HepG2 (cell line): ENCODE results near the gene FRMD8. TPM values are rescaled to one million over a fixed set of nuclear protein-coding genes. Genes with fewer than 3 reads are reported as not detected.

Experiments
- HNRNPL ChIP-seq: fragments of 200-400 bp; formaldehyde crosslinking; IDR thresholded peaks from 2 replicates; pipeline ENCODE4 v1.6.1; 2017; ENCODE audit warnings: mild to moderate bottlenecking, low read depth, low read length
- MED1 ChIP-seq: sonication (generic); formaldehyde crosslinking; IDR thresholded peaks from 2 replicates; pipeline ENCODE4 v1.4.0; 2020; ENCODE audit warnings: missing genetic modification reagents
- MYC ChIP-seq: sonication (generic); formaldehyde crosslinking; IDR thresholded peaks from 2 replicates; pipeline ENCODE4 v1.9.0; 2021; ENCODE audit warnings: missing genetic modification reagents, borderline replicate concordance
- PHF21A ChIP-seq: sonication (generic); formaldehyde crosslinking; IDR thresholded peaks from 2 replicates; pipeline ENCODE4 v1.5.0; 2020; ENCODE audit warnings: mild to moderate bottlenecking, missing genetic modification reagents
- POLR2G ChIP-seq: fragments of 200-400 bp; formaldehyde crosslinking; IDR thresholded peaks from 2 replicates; pipeline ENCODE4 v1.6.1; 2018; ENCODE audit warnings: mild to moderate bottlenecking, low read depth, low read length, moderate library complexity
- PPARG ChIP-seq: conservative IDR thresholded peaks from 2 replicates; pipeline ENCODE4 v1.6.1; 2016; ENCODE audit warnings: missing biosample characterization, missing genetic modification reagents
- RFXANK ChIP-seq: IDR thresholded peaks from 2 replicates; pipeline ENCODE4 v1.6.1; 2016
- polyA plus RNA-seq, 8 experiments: library from polyadenylated mRNA; depleted of rRNA in 3 of 8; stranded (reverse) in 7 of 8; unstranded in 1 of 8; fragments of >200 nt; fragmentation: Illumina TruSeq in 4 of 8; extraction: Trizol in 4 of 8; gene quantifications; 2 replicates each; pipeline versions ENCODE4 v1.2.1 to v1.2.3, GENCODE V29; 2011 to 2016; ENCODE audit warnings: low read depth in 4 of 8, missing spikeins in 1 of 8, mixed read lengths in 1 of 8; ENCODE audit not compliant: insufficient read depth in 1 of 8
- total RNA-seq, 5 experiments: library from RNA; depleted of rRNA; stranded (reverse); fragments of >200 nt; fragmentation: Illumina TruSeq; extraction: Trizol; gene quantifications; 2 replicates each; pipeline ENCODE4 v1.2.3, GENCODE V29; 2016; ENCODE audit warnings: low read depth in 1 of 5
- TF ChIP-seq, protein P1 (sequence below): sonication (generic); formaldehyde crosslinking; IDR thresholded peaks from 2 replicates; pipeline ENCODE4 v1.9.0; 2022; ENCODE audit warnings: low read depth, missing genetic modification reagents
- TF ChIP-seq, protein P2 (sequence below): sonication (generic); formaldehyde crosslinking; IDR thresholded peaks from one replicate; pipeline ENCODE4 v1.5.1; 2020; ENCODE audit warnings: mild to moderate bottlenecking, missing genetic modification reagents; ENCODE audit errors: not compliant biosample characterization
- TF ChIP-seq, protein P3 (sequence below): sonication (generic); formaldehyde crosslinking; IDR thresholded peaks from 2 replicates; pipeline ENCODE4 v1.5.0; 2020; ENCODE audit warnings: mild to moderate bottlenecking, missing genetic modification reagents, borderline replicate concordance

Gene FRMD8
- total and polyA plus RNA-seq, 2 of the 13 experiments (the other 11 are each of a cell fraction or from before 2014, with no cell fraction given) = 5.8 to 20.6 TPM

DNA sequence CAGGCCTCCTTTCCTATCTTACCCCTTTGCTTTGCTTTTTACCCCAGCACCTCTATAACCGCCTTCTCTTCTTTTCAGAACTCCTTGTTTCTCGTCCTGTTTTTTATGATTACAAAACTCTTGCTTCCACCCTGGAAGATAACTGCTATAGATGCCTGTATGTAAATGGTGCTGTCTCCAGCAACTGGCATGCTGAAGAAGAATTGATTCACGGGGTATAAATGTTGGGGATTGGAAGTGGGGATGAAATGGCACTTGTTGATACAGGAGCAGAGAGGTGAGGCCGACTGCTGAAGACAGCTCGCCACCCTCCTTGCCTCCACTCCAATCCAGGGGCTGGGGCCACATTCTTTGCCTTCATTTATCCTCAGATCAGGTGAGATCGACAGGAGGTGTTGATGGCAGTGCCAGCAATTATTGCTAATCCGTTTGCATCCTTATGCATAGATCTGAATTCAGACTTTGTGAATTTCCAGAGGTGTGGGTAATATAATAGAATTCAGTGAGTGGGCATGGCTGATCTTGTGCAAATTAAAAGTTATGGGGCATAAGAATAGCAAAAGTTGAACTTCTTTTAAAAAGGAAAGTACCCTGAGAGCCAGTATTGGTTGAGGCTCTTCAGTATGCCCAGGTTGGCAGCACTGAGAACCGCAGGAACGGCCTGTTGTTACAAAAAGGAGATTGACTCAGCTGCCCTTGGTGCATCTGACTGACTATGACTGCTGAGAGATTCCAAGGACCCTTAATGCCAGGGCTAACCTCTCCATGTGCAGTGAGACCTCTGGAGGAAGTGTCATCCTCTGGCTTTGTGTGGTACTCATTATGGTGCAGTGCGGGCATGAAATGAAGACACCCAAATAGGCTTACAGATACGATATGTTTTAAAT is 41.5 kb downstream of the FRMD8 start (continued):
- TF ChIP-seq, protein P1, sequence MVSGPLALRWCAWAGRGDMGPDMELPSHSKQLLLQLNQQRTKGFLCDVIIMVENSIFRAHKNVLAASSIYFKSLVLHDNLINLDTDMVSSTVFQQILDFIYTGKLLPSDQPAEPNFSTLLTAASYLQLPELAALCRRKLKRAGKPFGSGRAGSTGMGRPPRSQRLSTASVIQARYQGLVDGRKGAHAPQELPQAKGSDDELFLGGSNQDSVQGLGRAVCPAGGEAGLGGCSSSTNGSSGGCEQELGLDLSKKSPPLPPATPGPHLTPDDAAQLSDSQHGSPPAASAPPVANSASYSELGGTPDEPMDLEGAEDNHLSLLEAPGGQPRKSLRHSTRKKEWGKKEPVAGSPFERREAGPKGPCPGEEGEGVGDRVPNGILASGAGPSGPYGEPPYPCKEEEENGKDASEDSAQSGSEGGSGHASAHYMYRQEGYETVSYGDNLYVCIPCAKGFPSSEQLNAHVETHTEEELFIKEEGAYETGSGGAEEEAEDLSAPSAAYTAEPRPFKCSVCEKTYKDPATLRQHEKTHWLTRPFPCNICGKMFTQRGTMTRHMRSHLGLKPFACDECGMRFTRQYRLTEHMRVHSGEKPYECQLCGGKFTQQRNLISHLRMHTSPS (CRISPR knock-in tag) = peak; percentile 51; the same call in 1 of the 2 replicates
- TF ChIP-seq MED1 (CRISPR knock-in tag) (peak; percentile 34; the same call in 1 of the 2 replicates), PHF21A (CRISPR knock-in tag) (no peak), MYC (CRISPR knock-in tag) (0 out of 2 replicates have a peak, but pooled peaks have one; percentile 19), POLR2G (peak; percentile 87), PPARG (CRISPR knock-in tag) (no peak), HNRNPL (peak; percentile 58; the same call in 1 of the 2 replicates), RFXANK (CRISPR knock-in tag) (no peak)
- TF ChIP-seq, protein P2, sequence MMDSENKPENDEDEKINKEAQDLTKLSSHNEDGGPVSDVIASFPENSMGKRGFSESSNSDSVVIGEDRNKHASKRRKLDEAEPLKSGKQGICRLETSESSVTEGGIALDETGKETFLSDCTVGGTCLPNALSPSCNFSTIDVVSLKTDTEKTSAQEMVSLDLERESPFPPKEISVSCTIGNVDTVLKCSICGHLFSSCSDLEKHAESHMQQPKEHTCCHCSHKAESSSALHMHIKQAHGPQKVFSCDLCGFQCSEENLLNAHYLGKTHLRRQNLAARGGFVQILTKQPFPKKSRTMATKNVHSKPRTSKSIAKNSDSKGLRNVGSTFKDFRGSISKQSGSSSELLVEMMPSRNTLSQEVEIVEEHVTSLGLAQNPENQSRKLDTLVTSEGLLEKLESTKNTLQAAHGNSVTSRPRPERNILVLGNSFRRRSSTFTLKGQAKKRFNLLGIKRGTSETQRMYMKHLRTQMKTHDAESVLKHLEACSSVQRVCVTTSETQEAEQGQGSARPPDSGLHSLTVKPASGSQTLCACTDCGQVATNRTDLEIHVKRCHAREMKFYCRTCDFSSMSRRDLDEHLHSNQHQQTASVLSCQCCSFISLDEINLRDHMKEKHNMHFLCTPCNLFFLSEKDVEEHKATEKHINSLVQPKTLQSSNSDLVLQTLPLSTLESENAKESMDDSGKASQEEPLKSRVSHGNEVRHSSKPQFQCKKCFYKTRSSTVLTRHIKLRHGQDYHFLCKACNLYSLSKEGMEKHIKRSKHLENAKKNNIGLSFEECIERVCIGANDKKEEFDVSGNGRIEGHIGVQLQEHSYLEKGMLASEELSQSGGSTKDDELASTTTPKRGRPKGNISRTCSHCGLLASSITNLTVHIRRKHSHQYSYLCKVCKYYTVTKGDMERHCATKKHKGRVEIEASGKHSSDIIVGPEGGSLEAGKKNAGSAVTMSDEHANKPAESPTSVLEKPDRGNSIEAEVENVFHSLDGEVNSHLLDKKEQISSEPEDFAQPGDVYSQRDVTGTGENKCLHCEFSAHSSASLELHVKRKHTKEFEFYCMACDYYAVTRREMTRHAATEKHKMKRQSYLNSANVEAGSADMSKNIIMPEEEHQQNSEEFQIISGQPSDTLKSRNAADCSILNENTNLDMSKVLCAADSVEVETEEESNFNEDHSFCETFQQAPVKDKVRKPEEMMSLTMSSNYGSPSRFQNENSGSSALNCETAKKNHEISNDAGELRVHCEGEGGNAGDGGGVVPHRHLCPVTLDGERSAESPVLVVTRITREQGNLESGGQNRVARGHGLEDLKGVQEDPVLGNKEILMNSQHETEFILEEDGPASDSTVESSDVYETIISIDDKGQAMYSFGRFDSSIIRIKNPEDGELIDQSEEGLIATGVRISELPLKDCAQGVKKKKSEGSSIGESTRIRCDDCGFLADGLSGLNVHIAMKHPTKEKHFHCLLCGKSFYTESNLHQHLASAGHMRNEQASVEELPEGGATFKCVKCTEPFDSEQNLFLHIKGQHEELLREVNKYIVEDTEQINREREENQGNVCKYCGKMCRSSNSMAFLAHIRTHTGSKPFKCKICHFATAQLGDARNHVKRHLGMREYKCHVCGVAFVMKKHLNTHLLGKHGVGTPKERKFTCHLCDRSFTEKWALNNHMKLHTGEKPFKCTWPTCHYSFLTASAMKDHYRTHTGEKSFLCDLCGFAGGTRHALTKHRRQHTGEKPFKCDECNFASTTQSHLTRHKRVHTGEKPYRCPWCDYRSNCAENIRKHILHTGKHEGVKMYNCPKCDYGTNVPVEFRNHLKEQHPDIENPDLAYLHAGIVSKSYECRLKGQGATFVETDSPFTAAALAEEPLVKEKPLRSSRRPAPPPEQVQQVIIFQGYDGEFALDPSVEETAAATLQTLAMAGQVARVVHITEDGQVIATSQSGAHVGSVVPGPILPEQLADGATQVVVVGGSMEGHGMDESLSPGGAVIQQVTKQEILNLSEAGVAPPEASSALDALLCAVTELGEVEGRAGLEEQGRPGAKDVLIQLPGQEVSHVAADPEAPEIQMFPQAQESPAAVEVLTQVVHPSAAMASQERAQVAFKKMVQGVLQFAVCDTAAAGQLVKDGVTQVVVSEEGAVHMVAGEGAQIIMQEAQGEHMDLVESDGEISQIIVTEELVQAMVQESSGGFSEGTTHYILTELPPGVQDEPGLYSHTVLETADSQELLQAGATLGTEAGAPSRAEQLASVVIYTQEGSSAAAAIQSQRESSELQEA (CRISPR knock-in tag) = no peak
- TF ChIP-seq, protein P3, sequence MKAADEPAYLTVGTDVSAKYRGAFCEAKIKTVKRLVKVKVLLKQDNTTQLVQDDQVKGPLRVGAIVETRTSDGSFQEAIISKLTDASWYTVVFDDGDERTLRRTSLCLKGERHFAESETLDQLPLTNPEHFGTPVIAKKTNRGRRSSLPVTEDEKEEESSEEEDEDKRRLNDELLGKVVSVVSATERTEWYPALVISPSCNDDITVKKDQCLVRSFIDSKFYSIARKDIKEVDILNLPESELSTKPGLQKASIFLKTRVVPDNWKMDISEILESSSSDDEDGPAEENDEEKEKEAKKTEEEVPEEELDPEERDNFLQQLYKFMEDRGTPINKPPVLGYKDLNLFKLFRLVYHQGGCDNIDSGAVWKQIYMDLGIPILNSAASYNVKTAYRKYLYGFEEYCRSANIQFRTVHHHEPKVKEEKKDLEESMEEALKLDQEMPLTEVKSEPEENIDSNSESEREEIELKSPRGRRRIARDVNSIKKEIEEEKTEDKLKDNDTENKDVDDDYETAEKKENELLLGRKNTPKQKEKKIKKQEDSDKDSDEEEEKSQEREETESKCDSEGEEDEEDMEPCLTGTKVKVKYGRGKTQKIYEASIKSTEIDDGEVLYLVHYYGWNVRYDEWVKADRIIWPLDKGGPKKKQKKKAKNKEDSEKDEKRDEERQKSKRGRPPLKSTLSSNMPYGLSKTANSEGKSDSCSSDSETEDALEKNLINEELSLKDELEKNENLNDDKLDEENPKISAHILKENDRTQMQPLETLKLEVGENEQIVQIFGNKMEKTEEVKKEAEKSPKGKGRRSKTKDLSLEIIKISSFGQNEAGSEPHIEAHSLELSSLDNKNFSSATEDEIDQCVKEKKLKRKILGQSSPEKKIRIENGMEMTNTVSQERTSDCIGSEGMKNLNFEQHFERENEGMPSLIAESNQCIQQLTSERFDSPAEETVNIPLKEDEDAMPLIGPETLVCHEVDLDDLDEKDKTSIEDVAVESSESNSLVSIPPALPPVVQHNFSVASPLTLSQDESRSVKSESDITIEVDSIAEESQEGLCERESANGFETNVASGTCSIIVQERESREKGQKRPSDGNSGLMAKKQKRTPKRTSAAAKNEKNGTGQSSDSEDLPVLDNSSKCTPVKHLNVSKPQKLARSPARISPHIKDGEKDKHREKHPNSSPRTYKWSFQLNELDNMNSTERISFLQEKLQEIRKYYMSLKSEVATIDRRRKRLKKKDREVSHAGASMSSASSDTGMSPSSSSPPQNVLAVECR (CRISPR knock-in tag) = peak; percentile 29; the same call in 1 of the 2 replicates
